Panc1 (cell line): Measurements from ENCODE around the gene DPH5. TPM values are rescaled to one million over a fixed set of nuclear protein-coding genes. Genes with fewer than 3 reads are reported as not detected.

ENCODE experiments used
- total RNA-seq: library from RNA; stranded (reverse); gene quantifications from one replicate; pipeline ENCODE4 v1.2.1, GENCODE V29; 2021; ENCODE audit not compliant: unreplicated experiment

Gene DPH5
- total RNA-seq, 1 experiment from 2014 or later = 22.6 TPM

Other genes starting within 250 kb of the DPH5 start
- 9.8 TPM for gene EXTL2, start 130.9 kb downstream of the DPH5 start, total RNA-seq
- gene SLC30A7, start 129.7 kb downstream of the DPH5 start, total RNA-seq = 18.5 TPM
- gene S1PR1, start 211.2 kb upstream of the DPH5 start, total RNA-seq = 0.41 TPM